LNCaP clone FGC (cell line): Measurements from ENCODE around the gene GPHN.

Experiments
- DNase-seq: peaks from one replicate; pipeline ENCODE4 v3.0.0-alpha.2; 2011; ENCODE audit warnings: low read depth
- H3K4me3 ChIP-seq: 2 replicates; pipeline ENCODE4 v1.5.1; 2011; ENCODE audit warnings: mild to moderate bottlenecking, low read depth, low read length, control low read depth
- TF ChIP-seq, protein P1 (sequence below): IDR thresholded peaks from 2 replicates; pipeline ENCODE4 v1.5.1; 2012; ENCODE audit warnings: mild to moderate bottlenecking; ENCODE audit not compliant: control insufficient read depth, insufficient read depth; ENCODE audit errors: extremely low read depth

Gene GPHN

DNA sequence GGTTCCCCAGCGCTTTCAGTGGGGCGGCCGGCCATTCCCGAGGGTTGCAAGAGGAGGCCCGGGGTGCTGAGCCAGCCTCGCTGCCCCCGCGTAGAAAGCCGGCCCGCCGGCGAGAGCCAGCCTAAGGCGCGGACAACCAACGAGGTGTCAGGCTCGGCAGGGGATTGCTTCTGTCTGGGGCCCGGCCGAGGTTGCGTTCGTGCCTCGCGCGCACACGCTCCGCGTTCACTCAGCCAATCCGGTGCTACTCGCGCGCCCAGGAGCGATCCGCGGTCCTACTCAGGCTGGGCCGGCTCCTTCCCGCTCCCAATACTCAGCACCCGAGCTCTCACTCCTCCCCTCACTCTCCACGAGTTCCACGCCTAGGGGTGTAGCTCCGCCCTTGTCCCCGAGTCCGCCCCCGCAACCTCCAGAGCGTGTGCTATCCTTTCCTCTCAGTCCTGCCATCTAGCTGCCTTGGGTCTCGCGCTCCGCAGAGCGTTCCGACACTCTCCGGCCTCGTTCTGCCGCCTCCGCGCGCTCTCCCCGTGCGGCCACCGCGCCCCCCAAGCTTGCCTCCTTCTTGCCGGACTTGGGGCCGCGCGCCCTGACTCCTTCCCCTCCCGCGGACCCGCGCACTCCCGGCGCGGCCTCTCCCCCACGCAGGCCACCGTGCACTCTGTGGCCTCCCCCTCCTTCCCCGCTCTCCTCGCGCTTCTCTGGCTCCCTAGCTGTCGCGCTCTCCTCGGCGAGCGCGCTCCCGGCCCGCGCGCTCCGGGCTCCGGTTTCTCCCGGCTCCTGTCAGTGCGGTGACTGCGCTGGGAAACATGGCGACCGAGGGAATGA is at the start of gene GPHN:
Gene GPHN (plus strand): TSS at position 426 of the 825 bp plus-strand sequence.
- TF ChIP-seq, protein P1, sequence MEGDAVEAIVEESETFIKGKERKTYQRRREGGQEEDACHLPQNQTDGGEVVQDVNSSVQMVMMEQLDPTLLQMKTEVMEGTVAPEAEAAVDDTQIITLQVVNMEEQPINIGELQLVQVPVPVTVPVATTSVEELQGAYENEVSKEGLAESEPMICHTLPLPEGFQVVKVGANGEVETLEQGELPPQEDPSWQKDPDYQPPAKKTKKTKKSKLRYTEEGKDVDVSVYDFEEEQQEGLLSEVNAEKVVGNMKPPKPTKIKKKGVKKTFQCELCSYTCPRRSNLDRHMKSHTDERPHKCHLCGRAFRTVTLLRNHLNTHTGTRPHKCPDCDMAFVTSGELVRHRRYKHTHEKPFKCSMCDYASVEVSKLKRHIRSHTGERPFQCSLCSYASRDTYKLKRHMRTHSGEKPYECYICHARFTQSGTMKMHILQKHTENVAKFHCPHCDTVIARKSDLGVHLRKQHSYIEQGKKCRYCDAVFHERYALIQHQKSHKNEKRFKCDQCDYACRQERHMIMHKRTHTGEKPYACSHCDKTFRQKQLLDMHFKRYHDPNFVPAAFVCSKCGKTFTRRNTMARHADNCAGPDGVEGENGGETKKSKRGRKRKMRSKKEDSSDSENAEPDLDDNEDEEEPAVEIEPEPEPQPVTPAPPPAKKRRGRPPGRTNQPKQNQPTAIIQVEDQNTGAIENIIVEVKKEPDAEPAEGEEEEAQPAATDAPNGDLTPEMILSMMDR, result peak; percentile 39
- peak within 1 kb of the TSS; percentile 97 for H3K4me3 ChIP-seq
- DNase-seq, result peak; percentile 96

DNA sequence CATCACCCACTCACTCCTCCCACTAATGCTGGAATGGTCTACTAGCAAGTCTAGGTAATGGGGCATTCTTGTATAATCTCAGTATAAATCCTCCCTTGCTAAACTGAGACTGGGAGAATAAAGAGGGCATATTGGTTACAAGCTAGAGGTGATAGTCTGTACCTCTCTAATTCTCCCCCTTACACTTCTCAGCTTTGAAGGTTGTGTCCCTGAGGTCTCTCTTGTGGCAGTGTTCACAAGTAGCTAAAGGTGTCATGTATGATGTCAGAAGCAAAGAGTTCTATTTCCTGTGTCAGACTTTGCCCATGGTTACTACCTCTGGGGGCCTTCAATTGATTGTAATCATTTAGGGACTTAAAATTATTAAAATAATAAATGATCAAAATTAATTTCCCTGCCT is 48.3 kb upstream of the GPHN start:
- TF ChIP-seq, protein P1, result no peak
- H3K4me3 ChIP-seq, result no peak overlapping the region
- DNase-seq, result no peak

DNA sequence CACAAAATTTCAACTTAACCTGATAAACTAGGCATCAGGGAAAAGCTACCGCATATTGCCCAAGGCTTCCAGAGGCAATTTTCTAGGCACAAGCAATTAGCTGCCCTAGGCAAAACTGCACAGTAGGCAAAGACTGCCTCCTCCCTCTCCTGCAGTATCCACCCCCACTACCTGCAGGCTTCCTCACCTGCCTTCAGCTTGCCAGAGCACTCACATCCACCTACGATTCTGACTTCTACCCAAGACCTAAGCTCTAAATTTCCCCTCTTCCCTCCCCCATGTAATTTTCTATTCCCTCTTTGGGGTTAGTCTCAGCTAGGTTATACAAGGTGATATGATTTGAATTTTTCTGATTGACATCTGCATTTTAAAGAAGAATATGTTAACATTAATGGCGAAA is 43.7 kb upstream of the GPHN start:
- DNase-seq, result no peak
- TF ChIP-seq, protein P1, result no peak
- H3K4me3 ChIP-seq, result no peak overlapping the region

DNA sequence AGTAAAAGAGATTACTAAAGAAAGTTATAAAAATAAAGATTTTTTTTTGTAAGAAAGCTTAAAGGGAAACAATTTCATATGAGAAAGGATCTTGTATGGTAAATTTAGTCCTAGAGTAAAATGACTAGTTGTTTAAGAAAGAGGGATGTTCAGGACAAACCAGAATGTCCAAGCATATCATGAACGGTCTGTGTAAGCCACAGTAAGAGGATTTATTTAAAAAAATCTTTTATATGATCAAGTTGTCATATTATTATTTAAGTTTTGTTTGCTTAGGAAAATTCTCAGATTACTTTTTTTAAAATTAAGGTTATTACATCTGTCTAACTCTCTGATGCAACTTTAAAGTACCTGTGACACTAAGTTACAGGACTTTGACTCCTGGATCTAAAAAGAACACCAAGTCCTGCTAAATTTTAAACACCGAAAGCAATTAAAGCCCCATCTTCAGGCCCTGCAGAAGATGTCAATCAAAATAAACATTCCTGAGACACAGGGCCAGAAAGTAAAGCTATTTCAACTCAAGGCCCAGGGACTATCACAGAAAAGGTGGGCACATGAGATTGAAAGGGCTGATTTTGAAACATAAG is 39.1 kb upstream of the GPHN start:
- no peak for DNase-seq
- TF ChIP-seq, protein P1, result no peak
- H3K4me3 ChIP-seq, result no peak overlapping the region

DNA sequence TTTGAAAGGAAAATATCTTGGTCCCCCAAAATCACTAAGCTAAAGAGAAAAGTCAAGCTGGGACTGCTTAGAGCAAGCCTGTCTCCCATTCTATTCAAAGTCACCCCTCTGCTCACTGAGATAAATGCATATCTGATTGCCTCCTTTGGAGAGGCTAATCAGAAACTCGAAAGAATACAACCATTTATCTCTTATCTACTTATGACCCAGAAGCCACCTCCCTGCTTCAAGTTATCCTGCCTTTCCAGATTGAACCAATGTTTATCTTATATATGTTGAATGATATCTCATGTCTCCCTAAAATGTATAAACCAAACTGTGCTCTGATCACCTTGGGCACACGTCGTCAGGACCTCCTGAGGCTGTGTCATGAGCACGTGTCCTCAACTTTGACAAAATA is 36.4 kb upstream of the GPHN start:
- TF ChIP-seq, protein P1, result no peak
- no peak for DNase-seq

DNA sequence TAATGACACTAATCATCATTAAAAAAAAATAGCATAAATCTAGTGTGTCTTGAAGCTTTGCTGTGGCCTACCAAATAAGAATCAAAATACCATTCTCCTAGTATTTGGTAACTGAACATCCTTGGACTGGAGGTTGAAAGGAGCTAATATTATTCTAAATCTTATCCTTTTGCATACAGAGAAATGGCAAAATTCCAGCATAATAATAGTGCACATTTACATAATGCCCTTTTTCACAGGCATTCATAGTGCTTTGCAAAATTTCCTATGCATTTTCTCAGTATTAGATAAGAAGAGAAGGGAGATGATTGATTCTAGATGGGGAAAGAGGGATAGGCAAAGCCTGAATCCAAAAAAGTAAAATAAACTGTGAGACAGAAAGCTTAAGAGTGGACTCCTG is 35.7 kb upstream of the GPHN start:
- DNase-seq, result no peak
- TF ChIP-seq, protein P1, result no peak

More for the DNA sequence above, 36.4 kb upstream of the GPHN start:
- no peak overlapping the region for H3K4me3 ChIP-seq

More for the DNA sequence above, 35.7 kb upstream of the GPHN start:
- H3K4me3 ChIP-seq, result no peak overlapping the region
